NCI-H446 (cell line): ENCODE results near the gene RNF32.
"Not testable (repeated sequence)": the region's sequence is repeated elsewhere in the genome, so short reads cannot be mapped to it uniquely, and the experiment has no call there.

ENCODE experiments used
- DNase-seq, 2 experiments: peaks; one replicate each; lab custom pipeline; 2025; lab: John Stamatoyannopoulos, UW

The RNF32 gene

DNA sequence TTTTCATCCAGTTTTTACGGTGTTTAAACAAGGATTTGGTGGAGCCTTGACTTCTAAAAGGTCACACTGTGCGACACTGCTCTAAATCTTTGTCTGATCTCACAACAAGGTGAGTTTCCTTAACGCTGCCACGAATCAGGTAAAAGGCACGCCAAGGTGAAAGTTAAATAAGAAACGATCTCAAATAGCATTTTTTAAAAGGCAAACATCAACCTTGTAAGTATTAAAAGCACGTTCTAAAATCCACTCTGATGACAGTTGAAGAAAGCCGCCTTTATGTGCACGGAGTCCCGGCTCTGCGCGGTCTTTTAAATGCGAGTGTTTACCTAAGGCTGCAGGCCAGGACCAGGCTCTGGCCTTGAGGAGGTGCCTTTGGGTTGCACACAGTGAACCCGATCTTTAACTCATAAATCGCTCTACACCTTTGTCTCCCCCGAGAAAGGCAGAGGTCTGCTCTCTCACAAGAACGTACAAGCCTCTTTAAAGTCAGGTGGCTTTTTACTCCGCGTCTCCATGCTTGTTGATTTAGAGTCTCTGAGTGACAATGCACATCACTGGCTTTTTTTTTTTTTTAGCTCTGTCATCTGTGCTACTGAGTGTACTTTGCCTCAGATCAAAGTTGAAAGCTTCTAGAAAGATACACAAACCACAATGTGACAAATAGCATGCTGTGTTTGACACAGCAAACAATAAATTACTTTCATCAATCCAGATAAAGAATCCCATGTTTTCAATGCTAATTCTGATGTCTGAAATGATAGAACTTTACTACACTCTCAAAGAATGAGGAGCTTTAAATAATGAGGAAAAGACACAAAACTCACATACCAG, 25.9 kb upstream of the RNF32 start:
- DNase-seq: no peak

GRCh38 chr7:156616269-156617202, 24.0 kb upstream of the RNF32 start:
- DNase-seq: no peak

GRCh38 chr7:156617215-156617614, 23.4 kb upstream of the RNF32 start:
- DNase-seq: no peak

GRCh38 chr7:156618078-156618779, 22.3 kb upstream of the RNF32 start:
- DNase-seq: no peak

DNA sequence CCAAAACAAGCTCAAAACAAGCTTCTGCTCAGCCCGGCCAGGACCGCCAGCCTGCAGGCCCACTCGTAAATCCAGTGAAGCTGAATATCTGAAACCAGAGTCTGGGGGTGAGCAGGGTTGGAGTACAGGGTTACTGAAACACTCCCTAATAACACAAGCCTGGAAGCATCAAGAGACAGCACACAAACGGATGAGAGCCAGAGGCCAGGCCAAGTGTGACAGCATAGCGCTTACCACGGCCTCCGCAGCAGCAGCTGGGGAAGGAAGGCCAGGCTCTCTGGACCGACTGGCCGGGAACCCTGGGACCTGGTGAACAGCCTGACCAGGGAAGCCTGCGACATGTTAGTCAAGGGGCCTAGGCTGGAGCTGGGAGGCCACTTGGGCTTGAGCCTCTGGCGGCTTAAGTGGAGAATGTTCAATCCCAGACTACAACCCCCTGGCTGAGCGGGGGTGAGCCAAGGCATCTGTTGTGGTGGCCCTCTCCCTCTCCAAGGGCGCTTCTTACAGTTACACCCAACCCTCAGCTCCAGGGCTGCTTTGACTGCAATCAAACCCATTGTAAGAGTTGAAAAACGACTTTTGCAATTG, 21.7 kb upstream of the RNF32 start:
- no peak for DNase-seq

DNA sequence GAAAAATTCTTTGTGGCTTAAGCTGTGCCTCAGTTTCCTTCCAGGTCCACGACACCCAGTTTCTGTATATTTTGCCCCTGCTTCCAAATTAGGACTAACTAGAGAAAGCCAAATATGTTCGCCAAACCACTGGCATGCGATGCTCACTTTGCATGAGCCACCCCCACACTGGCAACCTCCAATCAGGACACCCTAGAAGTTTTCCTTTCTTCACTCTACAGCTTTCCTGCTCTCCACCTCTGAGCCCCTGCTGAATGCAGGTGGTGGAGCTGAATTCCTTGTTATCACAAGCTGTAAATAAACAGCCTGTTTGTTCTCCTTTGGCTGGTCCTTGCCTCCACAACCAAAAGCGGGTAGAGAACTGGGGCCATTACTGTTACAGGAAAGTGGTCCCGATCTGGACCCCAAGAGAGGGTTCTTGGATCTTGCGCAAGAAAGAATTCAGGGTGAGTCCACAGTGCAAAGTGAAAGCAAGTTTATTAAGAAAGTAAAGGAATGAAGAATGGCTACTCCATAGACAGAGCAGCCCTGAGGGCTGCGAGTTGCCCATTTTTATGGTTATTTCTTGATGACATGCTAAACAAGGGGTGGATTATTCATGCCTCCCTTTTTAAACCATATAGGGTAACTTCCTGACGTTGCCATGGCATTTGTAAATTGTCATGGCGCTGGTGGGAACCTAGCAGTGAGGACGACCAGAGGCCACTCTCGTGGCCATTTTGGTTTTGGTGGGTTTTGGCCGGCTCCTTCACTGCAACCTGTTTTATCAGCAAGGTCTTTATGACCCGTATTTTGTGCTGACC, 20.9 kb upstream of the RNF32 start:
- not testable (repeated sequence) for DNase-seq

DNA sequence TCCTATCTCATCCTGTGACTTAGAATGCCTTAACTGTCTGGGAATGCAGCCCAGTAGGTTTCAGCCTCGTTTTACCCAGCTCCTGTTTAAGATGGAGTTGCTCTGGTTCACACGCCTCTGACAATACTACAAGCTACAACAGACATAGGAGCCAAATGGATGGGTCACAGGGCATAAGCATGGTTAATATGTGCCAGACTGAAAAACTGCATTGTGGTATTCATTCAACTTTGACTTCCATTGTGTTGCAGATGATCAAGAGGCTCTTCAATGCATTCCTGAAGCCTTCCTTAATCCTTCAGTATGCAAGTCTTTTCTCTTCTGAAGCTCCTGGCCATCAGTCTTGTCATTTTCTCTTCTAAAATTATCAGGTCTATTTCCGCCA, 20.3 kb upstream of the RNF32 start:
- no peak for DNase-seq

DNA sequence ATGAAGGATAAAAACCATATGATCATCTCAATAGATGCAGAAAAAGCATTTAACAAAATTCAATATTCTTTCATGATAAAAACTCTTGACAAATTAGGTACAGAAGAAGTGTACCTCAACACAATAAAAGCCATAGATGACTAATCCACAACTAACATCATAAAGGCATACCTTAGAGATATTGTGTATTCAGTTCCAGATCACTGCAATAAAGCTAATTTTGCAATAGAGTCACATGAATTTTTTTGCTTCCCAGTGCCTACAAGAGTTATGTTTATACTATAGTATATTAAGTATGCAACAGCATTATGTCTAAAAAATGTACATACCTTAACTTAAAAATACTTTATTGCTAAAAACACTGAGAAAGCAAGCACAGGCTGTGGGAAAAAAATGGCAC, 18.9 kb upstream of the RNF32 start:
- no peak for DNase-seq

GRCh38 chr7:156625580-156625979, 15.0 kb upstream of the RNF32 start:
- no peak for DNase-seq

GRCh38 chr7:156626220-156626895, 14.2 kb upstream of the RNF32 start:
- no peak for DNase-seq

- DNase-seq: no peak
Measured at GRCh38 chr7:156628562-156628961, 12.0 kb upstream of the RNF32 start.

DNA sequence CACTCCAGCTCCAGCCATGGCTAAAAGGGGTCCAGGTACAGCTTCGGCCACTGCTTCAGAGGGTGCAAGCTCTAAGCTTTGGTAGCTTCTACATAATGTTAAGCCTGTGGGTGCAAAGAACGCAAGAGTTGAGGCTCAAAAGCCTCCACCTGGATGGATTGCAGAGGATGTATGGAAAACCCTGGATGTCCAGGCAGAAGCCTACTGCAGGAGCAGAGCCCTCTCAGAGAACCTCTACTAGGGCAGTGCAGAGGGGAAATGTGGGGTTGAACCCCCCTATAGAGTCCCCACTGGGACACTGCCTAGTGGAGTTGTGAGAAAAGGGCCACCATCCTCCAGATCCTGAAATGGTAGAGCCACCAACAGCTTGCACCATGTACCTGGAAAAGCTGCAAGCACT, 10.7 kb upstream of the RNF32 start:
- DNase-seq: no peak

DNA sequence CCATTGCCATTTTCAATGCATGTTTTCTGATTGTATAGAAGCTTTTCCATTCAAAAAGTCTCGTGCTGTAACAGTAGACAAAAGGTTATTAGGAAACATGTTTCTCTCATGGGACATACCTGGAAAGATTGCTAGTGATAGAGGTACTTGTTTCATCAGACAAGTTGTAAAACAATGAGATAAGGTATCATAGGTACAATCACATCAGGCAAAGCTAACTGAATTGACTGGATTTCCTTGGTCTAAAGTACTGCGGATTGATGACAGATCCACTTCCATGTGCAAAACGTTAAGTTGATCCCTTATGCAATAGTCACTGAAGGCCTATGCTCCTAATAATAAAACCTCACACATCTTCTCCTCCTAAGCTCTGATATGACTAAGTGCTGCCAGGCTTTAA, 6.5 kb upstream of the RNF32 start:
- DNase-seq: no peak

DNA sequence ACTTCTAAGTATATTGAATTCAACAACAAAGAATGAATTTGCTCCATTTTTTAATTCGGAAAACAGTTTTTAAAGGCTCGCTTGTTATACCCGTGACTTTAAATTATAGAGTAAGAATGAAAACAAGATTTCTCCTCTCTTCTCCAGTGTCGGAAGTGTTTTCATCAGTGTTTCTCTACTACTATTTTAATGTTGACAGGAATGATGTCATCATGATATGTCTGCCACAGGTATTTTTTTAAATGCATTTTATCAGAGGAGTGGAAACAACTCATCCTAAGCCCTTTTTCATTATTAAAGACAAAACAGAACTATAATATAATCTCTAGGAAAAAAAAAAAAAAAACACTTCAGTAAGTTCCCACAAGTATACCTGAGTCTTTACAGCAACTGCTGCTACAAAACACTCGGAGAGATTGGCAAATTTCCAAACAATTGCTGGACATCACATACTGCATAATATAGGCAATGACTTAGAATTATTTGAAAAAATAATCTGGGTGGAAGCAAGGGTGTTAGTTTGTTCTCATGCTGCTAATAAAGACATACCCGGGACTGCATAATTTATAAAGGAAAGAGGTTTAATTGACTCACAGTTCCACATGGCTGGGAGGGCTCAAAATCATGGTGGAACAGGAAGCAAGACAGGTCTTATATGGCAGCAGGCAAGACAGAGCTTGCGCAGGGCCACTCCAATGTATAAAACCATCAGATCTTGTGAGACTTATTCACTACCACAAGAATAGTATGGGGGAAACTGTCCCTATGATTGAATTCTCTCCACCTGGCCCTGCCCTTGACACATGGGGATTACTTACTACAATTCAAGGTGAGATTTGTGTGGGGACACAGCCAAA, 4.8 kb upstream of the RNF32 start:
- no peak for DNase-seq

- DNase-seq: not testable (repeated sequence)
Measured at GRCh38 chr7:156637093-156637492, 3.5 kb upstream of the RNF32 start.

DNA sequence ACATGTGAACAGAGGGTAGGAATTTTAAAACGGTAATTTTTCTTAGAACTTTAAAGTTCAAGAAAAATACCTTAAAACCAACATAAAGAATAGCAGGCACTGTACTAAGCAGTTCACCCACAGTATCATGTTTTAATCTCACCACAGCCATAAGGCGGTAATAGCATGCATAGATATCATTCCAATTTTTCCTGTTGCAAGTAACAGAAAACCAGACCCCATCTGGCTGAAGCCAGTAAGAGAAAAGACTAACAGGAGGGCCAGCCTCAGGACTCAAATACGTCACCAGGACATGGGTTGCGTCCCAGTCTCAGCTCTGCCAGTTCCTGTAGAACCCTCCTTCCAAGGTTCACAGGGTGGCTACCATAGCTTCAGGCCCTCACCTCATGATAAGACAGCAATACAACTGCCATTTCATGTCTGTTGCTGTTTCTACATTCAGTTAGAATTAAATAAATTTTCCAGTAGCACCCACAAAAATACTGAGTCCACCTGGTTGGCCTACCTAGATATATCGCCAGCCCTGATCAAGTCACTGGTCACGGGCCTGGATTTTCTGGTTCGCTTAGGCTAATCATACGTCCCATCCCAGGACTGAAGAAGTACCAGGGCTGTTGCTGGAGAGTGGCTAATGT, 2.0 kb upstream of the RNF32 start:
- DNase-seq: peak in 1 of 2 experiments; percentile 59

DNA sequence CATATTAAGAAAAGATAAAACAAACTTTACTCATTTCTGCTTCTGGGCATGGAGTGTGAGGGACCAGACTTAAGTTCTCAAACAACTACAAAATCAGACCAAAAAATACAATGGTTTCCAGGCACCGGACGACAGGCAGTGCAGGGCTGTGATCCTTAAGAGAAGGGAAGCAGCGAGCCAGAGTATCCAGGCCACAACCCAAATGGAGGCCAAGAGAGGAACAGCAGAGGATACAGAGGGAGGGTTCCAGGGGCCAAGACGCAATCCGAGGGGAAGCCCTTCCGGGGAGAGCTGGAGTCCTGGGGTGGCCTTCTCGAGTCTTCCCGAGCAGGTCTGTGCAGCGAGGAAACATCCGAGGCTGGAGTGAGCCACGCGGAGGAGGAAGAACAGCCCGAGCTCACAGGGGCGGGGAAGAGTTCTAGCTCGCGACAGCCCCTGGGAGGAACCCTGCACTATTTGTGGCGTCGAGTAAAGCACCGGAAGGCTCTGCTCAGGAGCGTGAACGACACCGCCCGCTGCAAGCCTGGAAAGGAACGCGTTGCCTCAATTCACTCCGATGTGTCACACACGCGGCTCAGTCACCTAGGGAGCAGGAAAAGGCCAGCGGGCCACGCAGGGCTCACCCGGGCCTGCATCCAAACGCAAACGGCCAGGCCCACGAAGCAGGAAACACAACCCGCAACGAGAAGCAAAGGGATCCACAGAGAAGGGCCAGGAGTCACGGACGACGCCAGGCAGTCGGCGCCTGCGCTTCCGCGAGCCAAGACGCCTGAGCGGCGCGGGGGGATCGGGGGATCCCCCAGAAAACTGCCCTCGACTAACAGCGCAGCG, 933 bp upstream of the RNF32 start:
- DNase-seq: peak; percentile 16 to 17

GRCh38 chr7:156640949-156641485, 443 bp downstream of the RNF32 start:
- DNase-seq: no peak
